Thyroid gland (tissue), 4 donors: ENCODE data around the gene SEMA6B. TPM values are rescaled to one million over a fixed set of nuclear protein-coding genes. Genes with fewer than 3 reads are reported as not detected.
"Not testable (repeated sequence)": the region's sequence is repeated elsewhere in the genome, so short reads cannot be mapped to it uniquely, and the experiment has no call there.

Source experiments
- DNase-seq, 2 donors: peaks; one replicate each; pipeline ENCODE4 v3.0.0-alpha.2; 2019
- H3K27ac ChIP-seq, 3 donors: fragments of 200-600 bp; sonication (generic); 1 replicate in 2 of 3; 2 replicates in 1 of 3; pipeline ENCODE4 v1.5.1; 2016 to 2019; ENCODE audit warnings: mild to moderate bottlenecking in 1 of 3, moderate library complexity in 1 of 3
- H3K27me3 ChIP-seq: fragments of 200-600 bp; sonication (generic); one replicate; pipeline ENCODE4 v1.5.1; 2019
- H3K36me3 ChIP-seq, 2 donors: fragments of 200-600 bp; sonication (generic); one replicate each; pipeline ENCODE4 v1.5.1; 2016 to 2019
- H3K4me1 ChIP-seq, 2 donors: fragments of 200-600 bp; sonication (generic); one replicate each; pipeline ENCODE4 v1.5.1; 2017 to 2019
- H3K4me3 ChIP-seq, 3 donors: fragments of 200-600 bp; sonication (generic); replicated peaks in 1 of 3; 1 replicate in 2 of 3; 2 replicates in 1 of 3; pipeline ENCODE4 v1.5.1; 2016; ENCODE audit warnings: mild to moderate bottlenecking in 1 of 3
- H3K9me3 ChIP-seq: fragments of 200-600 bp; sonication (generic); one replicate; pipeline ENCODE4 v1.5.1; 2017
- POLR2A ChIP-seq, 2 donors: fragments of 450-650 bp; IDR thresholded peaks; one replicate each; pipeline ENCODE4 v1.6.1; 2017; ENCODE audit warnings: antibody characterized with exemption in 2 of 2, mild to moderate bottlenecking in 2 of 2, moderate library complexity in 1 of 2
- WGBS, 2 donors: methylation state at CpG; one replicate each; pipeline ENCODE4 v1.1.5; 2017; 5-methylcytosine and 5-hydroxymethylcytosine counted together
- intact Hi-C: fragments of 100-400 bp; cut with DNase I; formaldehyde crosslinking; loops from one replicate; pipeline ENCODE4 v1.15.1; 2023
- total RNA-seq, 4 donors: library from RNA; depleted of rRNA; stranded (reverse); fragments of >200 nt; gene quantifications; one replicate each; pipeline ENCODE4 v1.2.3, GENCODE V29; 2016
- TF ChIP-seq, protein P1 (sequence below), 6 experiments: fragments of 200-600 bp in 3 of 6; fragments of 450-650 bp in 3 of 6; sonication (generic) in 3 of 6; IDR thresholded peaks; one replicate each; pipeline ENCODE4 v1.5.1; 2016 to 2019; ENCODE audit warnings: antibody characterized with exemption in 6 of 6, mild to moderate bottlenecking in 2 of 6, inconsistent platforms in 1 of 6, moderate library complexity in 1 of 6

SEMA6B gene
- total RNA-seq, 4 donors from 2014 or later: 1.2 to 9.1 (median 4.2) TPM

DNA sequence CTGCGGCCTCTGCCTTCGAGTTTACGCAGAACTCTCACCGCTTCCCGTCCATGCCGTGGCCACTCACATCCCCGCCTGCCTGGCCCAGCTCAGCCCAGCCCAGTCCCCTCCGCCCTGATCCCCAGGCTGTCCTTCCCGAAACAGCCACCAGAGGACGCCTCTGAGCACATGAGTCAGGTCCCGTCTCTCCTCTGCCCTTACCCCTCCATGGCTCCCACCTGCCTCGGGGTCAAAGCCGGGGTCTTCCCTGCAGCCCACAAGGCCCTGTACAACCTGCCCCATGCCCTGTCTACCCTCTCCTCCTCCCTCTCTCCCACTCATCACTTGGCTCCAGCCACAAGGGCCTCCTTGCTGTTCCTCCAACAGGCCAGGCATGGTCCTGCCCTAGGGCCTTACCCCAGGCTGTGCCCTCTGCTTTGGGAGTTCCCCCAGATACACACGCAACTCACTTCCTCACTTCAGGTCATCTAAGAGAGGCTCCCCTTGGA, 8.1 kb upstream of the SEMA6B start:
- DNase-seq: peak; percentile 28 to 41
- H3K4me1 ChIP-seq: no peaks in the 10 kb centered on the region
- H3K27me3 ChIP-seq: no peaks in the 10 kb centered on the region
- H3K36me3 ChIP-seq: no peaks in the 10 kb centered on the region
- no peak overlapping the region for H3K27ac ChIP-seq
- WGBS, 2 donors: 56 to 60% methylated on average over 14 of the region's 14 CpGs
- H3K4me3 ChIP-seq: no peak overlapping the region
- TF ChIP-seq POLR2A (IDR thresholded peaks at IDR 0.05): no peak
- TF ChIP-seq, protein P1, sequence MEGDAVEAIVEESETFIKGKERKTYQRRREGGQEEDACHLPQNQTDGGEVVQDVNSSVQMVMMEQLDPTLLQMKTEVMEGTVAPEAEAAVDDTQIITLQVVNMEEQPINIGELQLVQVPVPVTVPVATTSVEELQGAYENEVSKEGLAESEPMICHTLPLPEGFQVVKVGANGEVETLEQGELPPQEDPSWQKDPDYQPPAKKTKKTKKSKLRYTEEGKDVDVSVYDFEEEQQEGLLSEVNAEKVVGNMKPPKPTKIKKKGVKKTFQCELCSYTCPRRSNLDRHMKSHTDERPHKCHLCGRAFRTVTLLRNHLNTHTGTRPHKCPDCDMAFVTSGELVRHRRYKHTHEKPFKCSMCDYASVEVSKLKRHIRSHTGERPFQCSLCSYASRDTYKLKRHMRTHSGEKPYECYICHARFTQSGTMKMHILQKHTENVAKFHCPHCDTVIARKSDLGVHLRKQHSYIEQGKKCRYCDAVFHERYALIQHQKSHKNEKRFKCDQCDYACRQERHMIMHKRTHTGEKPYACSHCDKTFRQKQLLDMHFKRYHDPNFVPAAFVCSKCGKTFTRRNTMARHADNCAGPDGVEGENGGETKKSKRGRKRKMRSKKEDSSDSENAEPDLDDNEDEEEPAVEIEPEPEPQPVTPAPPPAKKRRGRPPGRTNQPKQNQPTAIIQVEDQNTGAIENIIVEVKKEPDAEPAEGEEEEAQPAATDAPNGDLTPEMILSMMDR (IDR thresholded peaks at IDR 0.05): peak; percentile 31 to 57 (median 41)
- intact Hi-C loops: no loop called here
- no peaks in the 10 kb centered on the region for H3K9me3 ChIP-seq

DNA sequence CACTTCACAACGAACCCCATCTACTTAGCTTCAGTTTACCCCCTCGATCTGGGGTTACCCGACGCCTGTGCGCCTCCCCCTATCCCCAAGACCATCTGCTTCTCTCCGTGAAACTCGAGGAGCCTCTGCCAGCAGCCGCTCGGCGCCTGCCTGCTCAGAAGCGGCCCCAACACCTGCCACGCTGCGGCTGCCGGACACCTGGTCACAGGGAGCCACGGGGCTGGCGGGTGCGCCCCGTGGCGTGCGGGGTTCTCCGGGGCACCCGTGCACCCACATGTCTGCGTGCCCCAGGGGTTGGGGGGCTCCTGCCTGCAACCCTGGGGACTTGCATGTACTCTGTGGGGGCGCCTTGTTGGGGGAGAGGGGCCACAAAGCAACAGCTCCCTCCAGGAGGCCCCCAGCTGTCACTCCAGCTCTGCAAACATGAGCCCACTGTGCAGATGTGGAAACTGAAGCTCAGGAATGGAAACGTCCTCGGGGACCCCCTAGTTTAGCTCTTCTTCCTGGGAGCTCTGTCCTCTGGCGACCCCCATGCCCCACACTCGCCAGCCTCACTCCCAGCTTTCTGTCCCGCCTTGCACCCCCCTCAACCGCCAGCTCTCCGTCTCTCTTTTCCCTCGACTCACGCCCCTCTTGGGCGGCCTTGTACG, 7.0 kb upstream of the SEMA6B start:
- Histone ChIP-seq H3K4me3 (no peak overlapping the region), H3K27me3 (no peaks in the 10 kb centered on the region), H3K9me3 (no peaks in the 10 kb centered on the region), H3K27ac (no peak overlapping the region), H3K4me1 (no peaks in the 10 kb centered on the region), H3K36me3 (no peaks in the 10 kb centered on the region)
- no peak for DNase-seq
- TF ChIP-seq, protein P1 (IDR thresholded peaks at IDR 0.05): no peak
- no peak for TF ChIP-seq POLR2A (IDR thresholded peaks at IDR 0.05)
- 89% methylated on average over 26 of the region's 35 CpGs for WGBS, 2 donors
- intact Hi-C loops: no loop called here

DNA sequence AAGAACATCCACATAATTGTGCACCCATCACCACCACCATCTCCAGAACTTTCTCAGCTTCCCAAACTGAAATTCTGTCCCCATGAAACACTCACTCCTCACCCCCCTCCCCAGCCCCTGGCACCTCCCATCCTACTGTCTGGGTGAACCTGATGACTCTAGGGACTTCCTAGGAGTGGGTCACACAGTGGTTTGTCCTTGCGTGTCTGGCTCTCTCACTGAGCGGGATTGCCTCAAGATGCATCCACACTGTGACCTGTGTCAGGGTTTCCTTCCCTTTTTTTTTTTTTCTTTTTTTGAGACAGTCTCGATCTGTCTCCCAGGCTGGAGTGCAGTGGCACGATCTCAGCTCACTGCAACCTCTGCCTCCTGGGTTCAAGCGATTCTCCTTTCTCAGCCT, 4.1 kb upstream of the SEMA6B start:
- H3K4me3 ChIP-seq, H3K4me1 ChIP-seq, H3K27me3 ChIP-seq, H3K27ac ChIP-seq, H3K36me3 ChIP-seq, intact Hi-C loops, H3K9me3 ChIP-seq, DNase-seq: not testable (repeated sequence)
- 88 to 89% methylated on average over 5 of the region's 5 CpGs for WGBS, 2 donors

DNA sequence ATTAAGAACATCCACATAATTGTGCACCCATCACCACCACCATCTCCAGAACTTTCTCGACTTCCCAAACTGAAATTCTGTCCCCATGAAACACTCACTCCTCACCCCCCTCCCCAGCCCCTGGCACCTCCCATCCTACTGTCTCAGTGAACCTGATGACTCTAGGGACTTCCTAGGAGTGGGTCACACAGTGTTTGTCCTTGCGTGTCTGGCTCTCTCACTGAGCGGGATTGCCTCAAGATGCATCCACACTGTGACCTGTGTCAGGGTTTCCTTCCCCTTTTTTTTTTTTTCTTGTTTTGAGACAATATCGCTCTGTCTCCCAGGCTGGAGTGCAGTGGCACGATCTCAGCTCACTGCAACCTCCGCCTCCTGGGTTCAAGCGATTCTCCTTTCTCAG, 2.6 kb upstream of the SEMA6B start:
- H3K27me3 ChIP-seq, intact Hi-C loops, H3K36me3 ChIP-seq, H3K9me3 ChIP-seq, H3K4me1 ChIP-seq, H3K27ac ChIP-seq, DNase-seq, H3K4me3 ChIP-seq: not testable (repeated sequence)
- 82 to 89% methylated on average over 7 of the region's 7 CpGs for WGBS, 2 donors

DNA sequence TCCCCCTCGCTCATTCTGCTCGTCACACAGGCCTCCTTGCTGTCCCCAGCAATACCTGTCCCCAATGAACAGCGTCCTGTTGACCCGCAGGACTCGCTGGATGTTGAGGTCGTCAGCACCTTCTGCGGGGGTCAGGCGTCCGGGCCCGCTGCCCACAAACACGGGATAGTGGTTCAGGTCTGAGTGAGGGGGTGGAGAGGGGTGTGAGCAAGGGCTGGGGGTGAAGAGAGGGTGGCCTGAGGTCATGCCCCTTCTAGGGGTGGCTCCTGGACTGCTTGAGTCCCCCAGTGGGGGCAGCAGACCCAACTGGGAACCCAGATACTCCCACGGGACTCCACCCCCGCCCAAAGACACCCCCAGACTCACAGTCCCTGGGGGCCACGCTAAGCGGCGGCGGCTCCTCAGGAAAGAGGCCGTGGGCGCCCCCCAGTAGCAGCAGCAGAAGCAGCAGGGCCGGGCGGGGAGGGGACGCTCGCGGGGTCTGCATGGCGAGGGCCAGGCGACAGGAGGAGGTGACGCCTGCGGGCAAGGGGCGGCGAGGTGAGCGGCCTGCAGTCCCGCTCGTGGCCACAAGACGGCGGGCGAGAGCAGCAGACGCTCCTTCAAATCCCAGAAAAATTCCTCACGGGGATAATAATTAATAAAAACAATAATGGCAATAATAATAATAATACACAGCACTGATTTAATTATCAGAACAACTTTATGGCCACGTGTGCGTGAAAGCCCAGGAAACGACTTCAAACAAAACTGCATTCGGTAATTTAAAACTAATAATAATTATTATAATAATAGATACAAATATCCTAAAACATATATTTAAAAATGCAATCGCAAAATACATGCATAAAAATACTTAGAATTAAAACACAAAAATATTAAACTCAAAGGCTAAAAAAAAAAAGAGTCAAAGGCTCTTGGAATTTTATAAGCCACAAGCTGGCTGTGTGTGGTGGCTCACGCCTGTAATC, 1.2 kb downstream of the SEMA6B start:
- Histone ChIP-seq H3K9me3 (no peaks in the 10 kb centered on the region), H3K4me3 (peak overlapping the region in 1 of 3 donors; percentile 13), H3K36me3 (no peaks in the 10 kb centered on the region), H3K4me1 (no peaks in the 10 kb centered on the region), H3K27me3 (no peaks in the 10 kb centered on the region), H3K27ac (no peak overlapping the region)
- 26 to 28% methylated on average over 42 to 44 of the region's 44 CpGs for WGBS, 2 donors
- intact Hi-C loops: loop anchor here (5.0 kb wide), 1 partner anchor 79 kb away; the partner anchor contains the start of gene TNFAIP8L1
- TF ChIP-seq POLR2A (IDR thresholded peaks at IDR 0.05): no peak
- TF ChIP-seq, protein P1 (IDR thresholded peaks at IDR 0.05): peak in 5 of 6 experiments; percentile 66 to 100 (median 94)
- DNase-seq: peak in 1 of 2 donors; percentile 20
